Measurements from ENCODE around the gene MYH10.

Gene MYH10

DNA sequence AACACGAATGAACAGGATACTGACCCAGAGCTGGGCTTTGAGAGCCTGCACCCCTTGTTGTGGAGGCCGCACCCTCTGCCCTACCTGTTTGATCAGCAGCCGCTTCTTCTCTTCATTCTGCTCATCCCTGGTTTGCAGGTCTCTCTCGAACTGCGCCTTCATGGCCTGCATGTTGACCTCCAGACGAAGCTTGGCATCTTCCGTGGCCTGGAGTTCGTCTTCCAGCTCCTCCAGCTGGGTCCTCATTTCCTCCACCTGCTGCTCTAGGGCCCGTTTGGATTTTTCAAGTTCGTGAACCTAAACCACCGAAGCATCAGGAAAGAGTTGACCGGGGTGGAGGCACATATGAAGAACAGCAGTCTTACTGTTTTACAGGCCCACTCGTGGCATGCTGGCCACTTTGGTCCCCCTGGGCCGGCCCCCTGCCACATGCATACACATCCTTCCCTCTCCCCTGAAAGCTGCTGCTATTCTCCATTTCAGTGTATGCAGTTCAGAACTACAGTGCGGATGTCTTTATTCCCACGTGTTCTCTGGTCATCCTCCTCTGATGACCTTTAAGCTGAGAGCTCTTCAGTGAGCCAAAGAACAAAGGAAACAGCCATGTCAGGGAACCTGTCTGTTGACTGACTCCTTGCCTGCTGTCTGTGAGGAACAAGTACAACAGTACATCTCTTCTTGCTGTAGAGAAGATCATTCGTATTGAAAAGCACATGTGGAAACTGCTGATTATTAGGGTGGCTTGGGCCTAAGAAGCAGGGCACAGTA is 140.1 kb downstream of the MYH10 start:
- no peak overlapping the region for H3K27ac ChIP-seq (replicated peaks; ENCODE audit: low read length)
- H3K36me3 ChIP-seq (replicated peaks in 1 of 2; ENCODE audit: control insufficient read depth in 2 of 2, insufficient read depth in 2 of 2, low read length in 2 of 2), result peaks cover 74 to 100% of the 10 kb centered on the region in 2 donors
- WGBS, 2 donors (ENCODE audit: extremely low coverage in 2 of 2, insufficient read length in 2 of 2, insufficient replicate concordance in 1 of 2), result no CpG with 5 or more reads among the region's 17 CpGs
- H3K14ac ChIP-seq (ENCODE audit: low read length), result no peak overlapping the region
- H2AK5ac ChIP-seq (ENCODE audit: low read depth, low read length), result no peak overlapping the region
- no peaks in the 10 kb centered on the region for H3K4me1 ChIP-seq (ENCODE audit: control insufficient read depth in 2 of 2, insufficient read depth in 1 of 2, low read depth in 1 of 2, low read length in 2 of 2)
- H3K79me1 ChIP-seq (ENCODE audit: low read depth, low read length), result no peaks in the 10 kb centered on the region
- no peaks in the 10 kb centered on the region for H3K27me3 ChIP-seq (ENCODE audit: control insufficient read depth in 3 of 3, insufficient read depth in 3 of 3, low read depth in 1 of 3, low read length in 3 of 3)
- H3K4me2 ChIP-seq (ENCODE audit: insufficient read depth, low read length, poor library complexity, severe bottlenecking), result no peak overlapping the region
- peak overlapping the region in 1 of 2 donors; percentile 55 for H3K4me3 ChIP-seq (ENCODE audit: low read length in 2 of 2)
- H3K18ac ChIP-seq (ENCODE audit: low read length), result no peak overlapping the region
- no peak overlapping the region for H2BK120ac ChIP-seq (ENCODE audit: low read depth, low read length)
- no peak overlapping the region for H3K4ac ChIP-seq (ENCODE audit: low read length)
- H2BK12ac ChIP-seq (ENCODE audit: low read length), result no peak overlapping the region
- no peak overlapping the region for H3K9ac ChIP-seq (ENCODE audit: low read depth, low read length, poor library complexity)
- H3K23ac ChIP-seq (ENCODE audit: low read depth, low read length, poor library complexity), result peak overlapping the region; percentile 5
- no peak overlapping the region for H2AFZ ChIP-seq (ENCODE audit: low read length)
- no peak for DNase-seq (ENCODE audit: low spot score)
- H2BK15ac ChIP-seq (ENCODE audit: low read length), result no peak overlapping the region
- no peak overlapping the region for H2BK5ac ChIP-seq (ENCODE audit: low read length)
- no peak overlapping the region for H4K8ac ChIP-seq (ENCODE audit: low read depth, low read length)
- H4K91ac ChIP-seq (ENCODE audit: low read depth, low read length, poor library complexity), result no peak overlapping the region
- peaks cover 5 to 8% of the 10 kb centered on the region in 2 donors for H3K9me3 ChIP-seq (replicated peaks in 1 of 2; ENCODE audit: control insufficient read depth in 2 of 2, insufficient read depth in 1 of 2, low read depth in 1 of 2, low read length in 2 of 2)

DNA sequence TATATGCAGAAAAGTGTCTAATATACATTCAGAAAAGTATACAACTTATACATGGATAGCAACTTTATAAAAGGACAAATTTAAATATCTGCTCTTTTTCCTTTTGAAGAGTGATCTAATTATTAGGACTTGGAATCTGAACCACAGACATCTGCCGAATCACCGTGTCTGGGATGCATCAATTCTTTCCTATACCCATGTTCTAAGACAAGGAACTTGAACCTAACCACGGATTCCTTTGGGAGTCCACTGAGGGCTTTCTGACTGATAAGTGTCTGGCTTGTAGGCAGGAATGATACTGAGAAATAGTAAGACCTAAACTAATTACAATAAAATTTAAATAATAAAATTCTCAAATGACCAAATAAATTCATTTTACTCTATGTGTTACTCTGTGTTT is 140.7 kb downstream of the MYH10 start:
- Histone ChIP-seq H3K79me1 (ENCODE audit: low read depth, low read length) (no peaks in the 10 kb centered on the region), H3K27ac (replicated peaks; ENCODE audit: low read length) (no peak overlapping the region), H3K23ac (ENCODE audit: low read depth, low read length, poor library complexity) (no peak overlapping the region), H3K18ac (ENCODE audit: low read length) (no peak overlapping the region), H3K14ac (ENCODE audit: low read length) (no peak overlapping the region), H4K91ac (ENCODE audit: low read depth, low read length, poor library complexity) (no peak overlapping the region), H3K27me3 (ENCODE audit: control insufficient read depth in 3 of 3, insufficient read depth in 3 of 3, low read depth in 1 of 3, low read length in 3 of 3) (no peaks in the 10 kb centered on the region), H3K4me3 (ENCODE audit: low read length in 2 of 2) (no peak overlapping the region), H3K4ac (ENCODE audit: low read length) (no peak overlapping the region), H3K4me1 (ENCODE audit: control insufficient read depth in 2 of 2, insufficient read depth in 1 of 2, low read depth in 1 of 2, low read length in 2 of 2) (no peaks in the 10 kb centered on the region), H2BK15ac (ENCODE audit: low read length) (no peak overlapping the region), H2BK12ac (ENCODE audit: low read length) (no peak overlapping the region), H3K9me3 (replicated peaks in 1 of 2; ENCODE audit: control insufficient read depth in 2 of 2, insufficient read depth in 1 of 2, low read depth in 1 of 2, low read length in 2 of 2) (peaks cover 5 to 14% of the 10 kb centered on the region in 2 donors), H2AK5ac (ENCODE audit: low read depth, low read length) (no peak overlapping the region), H2BK5ac (ENCODE audit: low read length) (no peak overlapping the region), H4K8ac (ENCODE audit: low read depth, low read length) (no peak overlapping the region), H2AFZ (ENCODE audit: low read length) (no peak overlapping the region), H2BK120ac (ENCODE audit: low read depth, low read length) (no peak overlapping the region), H3K4me2 (ENCODE audit: insufficient read depth, low read length, poor library complexity, severe bottlenecking) (no peak overlapping the region), H3K36me3 (replicated peaks in 1 of 2; ENCODE audit: control insufficient read depth in 2 of 2, insufficient read depth in 2 of 2, low read length in 2 of 2) (peaks cover 70 to 100% of the 10 kb centered on the region in 2 donors), H3K9ac (ENCODE audit: low read depth, low read length, poor library complexity) (no peak overlapping the region)
- no CpG with 5 or more reads among the region's 3 CpGs for WGBS, 2 donors (ENCODE audit: extremely low coverage in 2 of 2, insufficient read length in 2 of 2, insufficient replicate concordance in 1 of 2)
- DNase-seq (ENCODE audit: low spot score), result no peak

DNA sequence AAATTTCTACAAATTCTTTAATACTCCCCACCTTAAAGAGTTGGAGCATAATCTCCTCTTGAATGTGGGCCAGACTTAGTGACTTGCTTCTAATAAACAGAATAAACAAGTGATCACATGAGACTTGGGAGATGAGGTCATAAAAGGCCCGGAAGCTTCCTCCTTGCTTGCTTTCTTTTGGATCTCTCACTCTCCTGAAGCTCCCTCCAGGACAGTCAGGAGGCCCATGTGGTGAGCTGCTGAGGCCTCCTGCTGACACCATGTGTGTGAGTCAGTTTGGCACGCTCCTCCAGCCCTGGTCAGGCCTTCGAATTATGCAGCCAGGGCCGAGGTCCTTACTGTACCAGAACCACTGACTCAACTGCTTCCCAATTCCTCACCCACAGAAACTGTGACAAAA is 141.6 kb downstream of the MYH10 start:
- WGBS, 2 donors (ENCODE audit: extremely low coverage in 2 of 2, insufficient read length in 2 of 2, insufficient replicate concordance in 1 of 2), result no CpG with 5 or more reads among the region's 4 CpGs
- Histone ChIP-seq H3K4ac (ENCODE audit: low read length) (no peak overlapping the region), H3K18ac (ENCODE audit: low read length) (no peak overlapping the region), H2BK12ac (ENCODE audit: low read length) (no peak overlapping the region), H3K14ac (ENCODE audit: low read length) (no peak overlapping the region), H3K36me3 (replicated peaks in 1 of 2; ENCODE audit: control insufficient read depth in 2 of 2, insufficient read depth in 2 of 2, low read length in 2 of 2) (peaks cover 65 to 100% of the 10 kb centered on the region in 2 donors), H3K27me3 (ENCODE audit: control insufficient read depth in 3 of 3, insufficient read depth in 3 of 3, low read depth in 1 of 3, low read length in 3 of 3) (no peaks in the 10 kb centered on the region), H3K4me2 (ENCODE audit: insufficient read depth, low read length, poor library complexity, severe bottlenecking) (no peak overlapping the region), H4K91ac (ENCODE audit: low read depth, low read length, poor library complexity) (no peak overlapping the region), H3K27ac (replicated peaks; ENCODE audit: low read length) (no peak overlapping the region), H3K9ac (ENCODE audit: low read depth, low read length, poor library complexity) (no peak overlapping the region), H3K4me1 (ENCODE audit: control insufficient read depth in 2 of 2, insufficient read depth in 1 of 2, low read depth in 1 of 2, low read length in 2 of 2) (no peaks in the 10 kb centered on the region), H2AFZ (ENCODE audit: low read length) (no peak overlapping the region), H3K79me1 (ENCODE audit: low read depth, low read length) (no peaks in the 10 kb centered on the region), H2AK5ac (ENCODE audit: low read depth, low read length) (no peak overlapping the region), H3K4me3 (ENCODE audit: low read length in 2 of 2) (no peak overlapping the region), H2BK5ac (ENCODE audit: low read length) (no peak overlapping the region), H2BK15ac (ENCODE audit: low read length) (no peak overlapping the region), H4K8ac (ENCODE audit: low read depth, low read length) (no peak overlapping the region), H3K23ac (ENCODE audit: low read depth, low read length, poor library complexity) (no peak overlapping the region), H2BK120ac (ENCODE audit: low read depth, low read length) (no peak overlapping the region), H3K9me3 (replicated peaks in 1 of 2; ENCODE audit: control insufficient read depth in 2 of 2, insufficient read depth in 1 of 2, low read depth in 1 of 2, low read length in 2 of 2) (peaks cover 7 to 20% of the 10 kb centered on the region in 2 donors)
- no peak for DNase-seq (ENCODE audit: low spot score)

GRCh38 chr17:8488491-8488890 is 142.0 kb downstream of the MYH10 start:
- Histone ChIP-seq H2AFZ (ENCODE audit: low read length) (no peak overlapping the region), H3K9ac (ENCODE audit: low read depth, low read length, poor library complexity) (no peak overlapping the region), H4K8ac (ENCODE audit: low read depth, low read length) (no peak overlapping the region), H3K4me1 (ENCODE audit: control insufficient read depth in 2 of 2, insufficient read depth in 1 of 2, low read depth in 1 of 2, low read length in 2 of 2) (no peaks in the 10 kb centered on the region), H2BK12ac (ENCODE audit: low read length) (no peak overlapping the region), H3K4me3 (ENCODE audit: low read length in 2 of 2) (peak overlapping the region in 1 of 2 donors; percentile 32), H2BK120ac (ENCODE audit: low read depth, low read length) (no peak overlapping the region), H3K36me3 (replicated peaks in 1 of 2; ENCODE audit: control insufficient read depth in 2 of 2, insufficient read depth in 2 of 2, low read length in 2 of 2) (peaks cover 63 to 100% of the 10 kb centered on the region in 2 donors), H2BK5ac (ENCODE audit: low read length) (no peak overlapping the region), H3K79me1 (ENCODE audit: low read depth, low read length) (no peaks in the 10 kb centered on the region), H3K23ac (ENCODE audit: low read depth, low read length, poor library complexity) (no peak overlapping the region), H2AK5ac (ENCODE audit: low read depth, low read length) (no peak overlapping the region), H2BK15ac (ENCODE audit: low read length) (no peak overlapping the region), H3K14ac (ENCODE audit: low read length) (no peak overlapping the region), H3K9me3 (replicated peaks in 1 of 2; ENCODE audit: control insufficient read depth in 2 of 2, insufficient read depth in 1 of 2, low read depth in 1 of 2, low read length in 2 of 2) (peaks cover 7 to 20% of the 10 kb centered on the region in 2 donors), H3K27ac (replicated peaks; ENCODE audit: low read length) (no peak overlapping the region), H3K18ac (ENCODE audit: low read length) (no peak overlapping the region), H3K4ac (ENCODE audit: low read length) (no peak overlapping the region), H4K91ac (ENCODE audit: low read depth, low read length, poor library complexity) (no peak overlapping the region), H3K4me2 (ENCODE audit: insufficient read depth, low read length, poor library complexity, severe bottlenecking) (no peak overlapping the region), H3K27me3 (ENCODE audit: control insufficient read depth in 3 of 3, insufficient read depth in 3 of 3, low read depth in 1 of 3, low read length in 3 of 3) (no peaks in the 10 kb centered on the region)
- no CpG with 5 or more reads among the region's 6 CpGs for WGBS, 2 donors (ENCODE audit: extremely low coverage in 2 of 2, insufficient read length in 2 of 2, insufficient replicate concordance in 1 of 2)
- no peak for DNase-seq (ENCODE audit: low spot score)
